ENCODE measurements around the gene NR2E3.
"Not testable (repeated sequence)": the region's sequence is repeated elsewhere in the genome, so short reads cannot be mapped to it uniquely, and the experiment has no call there.

NR2E3 gene

GRCh38 chr15:71812966-71813722 is 2.8 kb downstream of the NR2E3 start:
- no peak for DNase-seq (ENCODE audit: insufficient read length, low spot score)
- FAIRE-seq = no peak

GRCh38 chr15:71813723-71814470 is 3.5 kb downstream of the NR2E3 start:
- DNase-seq (ENCODE audit: insufficient read length, low spot score) (no peak), FAIRE-seq (peak; percentile 40)

- no peak for DNase-seq (ENCODE audit: insufficient read length, low spot score)
Measured at GRCh38 chr15:71815301-71815700, 4.9 kb downstream of the NR2E3 start.

DNA sequence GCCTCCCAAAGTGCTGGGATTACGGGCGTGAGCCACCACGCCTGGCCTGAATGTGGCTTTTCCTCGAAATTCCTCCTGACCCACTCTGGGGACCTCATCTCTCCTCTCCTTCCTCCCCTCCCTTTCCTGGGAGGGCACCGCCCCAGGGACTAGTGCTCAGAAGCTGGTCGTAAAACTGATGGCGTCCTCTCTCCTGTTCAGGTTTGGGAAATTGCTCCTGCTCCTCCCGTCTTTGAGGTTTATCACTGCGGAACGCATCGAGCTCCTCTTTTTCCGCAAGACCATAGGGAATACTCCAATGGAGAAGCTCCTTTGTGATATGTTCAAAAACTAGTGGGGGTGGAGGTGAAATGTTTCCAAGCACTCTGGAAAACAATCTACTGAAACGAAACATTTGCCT is 7.0 kb downstream of the NR2E3 start:
- FAIRE-seq = no peak
- no peak for DNase-seq (ENCODE audit: insufficient read length, low spot score)

More at GRCh38 chr15:71815301-71815700, 4.9 kb downstream of the NR2E3 start:
- FAIRE-seq = no peak

DNA sequence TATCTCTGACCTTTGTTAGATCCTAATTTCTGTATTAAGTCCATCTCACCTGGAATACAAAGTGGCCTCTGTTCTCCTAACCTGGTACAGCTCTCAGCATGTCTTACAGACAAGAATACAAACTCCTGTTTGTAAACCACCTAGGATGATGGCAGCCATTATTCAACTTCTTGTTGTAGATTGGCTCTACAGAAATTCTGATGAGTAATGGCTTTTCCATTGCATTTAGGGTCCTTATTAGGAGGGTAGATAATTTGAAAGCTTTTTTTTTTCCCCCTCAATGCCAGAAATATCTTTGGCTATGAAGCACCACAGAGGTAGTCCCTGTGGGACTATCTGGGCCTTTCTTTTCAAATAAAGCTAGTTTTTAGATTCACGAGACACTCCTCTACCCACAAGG is 9.8 kb downstream of the NR2E3 start:
- no peak for FAIRE-seq
- no peak for DNase-seq (ENCODE audit: insufficient read length, low spot score)

GRCh38 chr15:71821547-71822129 is 11.3 kb downstream of the NR2E3 start:
- FAIRE-seq = no peak
- DNase-seq (ENCODE audit: insufficient read length, low spot score) = no peak

GRCh38 chr15:71822890-71823630 is 12.7 kb downstream of the NR2E3 start:
- DNase-seq (ENCODE audit: insufficient read length, low spot score) = no peak
- FAIRE-seq = no peak

DNA sequence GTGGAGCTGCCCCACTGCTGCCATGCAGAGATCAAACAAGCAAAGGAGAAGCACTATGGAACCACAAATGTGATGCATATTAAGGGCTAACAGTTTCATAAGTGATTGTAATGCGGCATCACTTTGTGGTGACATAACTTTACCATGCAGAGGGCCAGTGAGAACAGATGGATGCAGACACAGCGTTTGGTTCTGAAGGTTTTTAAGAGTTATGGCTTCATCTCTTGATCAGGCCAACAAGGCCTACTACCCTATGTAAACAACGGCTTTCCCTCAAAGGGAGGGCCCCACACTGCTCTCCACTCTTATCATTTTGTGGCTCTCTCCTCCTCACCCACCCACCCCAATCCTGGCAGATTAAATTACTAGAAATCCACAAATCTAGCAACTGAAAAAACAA is 13.4 kb downstream of the NR2E3 start:
- FAIRE-seq (no peak), DNase-seq (ENCODE audit: insufficient read length, low spot score) (no peak)

- no peak for FAIRE-seq
- DNase-seq (ENCODE audit: insufficient read length, low spot score) = no peak
Measured at GRCh38 chr15:71825021-71825730, 14.8 kb downstream of the NR2E3 start.

DNA sequence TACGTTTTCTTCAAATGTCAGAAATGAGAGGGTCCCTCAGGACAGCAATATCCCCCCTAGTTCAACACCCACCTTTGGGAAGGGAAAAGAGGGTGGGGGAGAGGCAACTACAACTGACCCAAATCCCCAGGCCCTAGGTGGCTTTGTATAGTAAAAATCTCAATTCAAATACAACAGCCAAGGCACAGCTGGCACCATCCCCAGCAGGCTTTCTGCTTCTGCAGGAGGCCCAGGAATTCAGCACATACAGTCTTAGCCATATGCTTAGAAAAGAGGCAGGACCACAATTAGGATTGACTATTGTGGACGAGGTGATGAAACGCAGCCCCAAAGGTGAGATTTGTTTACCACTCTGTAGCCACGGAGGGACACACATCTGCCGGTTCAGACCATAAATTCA is 15.8 kb downstream of the NR2E3 start:
- DNase-seq (ENCODE audit: insufficient read length, low spot score) = no peak
- no peak for FAIRE-seq

DNA sequence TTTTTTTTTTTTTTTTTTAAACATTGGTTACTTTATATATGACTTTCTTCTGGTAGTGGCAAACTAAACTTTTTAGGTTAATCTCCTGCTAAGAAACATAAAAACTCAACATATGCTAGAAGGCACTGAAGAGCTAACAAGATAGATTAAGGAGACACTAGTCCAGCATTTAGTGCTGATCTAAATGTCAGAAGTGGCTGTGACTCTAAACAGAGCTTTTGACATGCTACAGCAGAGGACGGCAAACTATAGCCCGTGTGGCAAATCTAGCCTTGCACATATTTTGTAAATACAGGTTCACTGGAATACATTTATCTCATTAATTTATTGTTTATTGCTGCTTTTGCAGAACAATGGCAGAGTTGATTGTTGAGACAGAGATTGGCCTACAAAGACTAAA is 20.6 kb downstream of the NR2E3 start:
- no peak for DNase-seq (ENCODE audit: insufficient read length, low spot score)
- no peak for FAIRE-seq

- FAIRE-seq (no peak), DNase-seq (ENCODE audit: insufficient read length, low spot score) (no peak)
Measured at GRCh38 chr15:71841563-71841962, 31.2 kb downstream of the NR2E3 start.

GRCh38 chr15:71844916-71845315 is 34.6 kb downstream of the NR2E3 start:
- DNase-seq (ENCODE audit: insufficient read length, low spot score) (no peak), FAIRE-seq (no peak)

DNA sequence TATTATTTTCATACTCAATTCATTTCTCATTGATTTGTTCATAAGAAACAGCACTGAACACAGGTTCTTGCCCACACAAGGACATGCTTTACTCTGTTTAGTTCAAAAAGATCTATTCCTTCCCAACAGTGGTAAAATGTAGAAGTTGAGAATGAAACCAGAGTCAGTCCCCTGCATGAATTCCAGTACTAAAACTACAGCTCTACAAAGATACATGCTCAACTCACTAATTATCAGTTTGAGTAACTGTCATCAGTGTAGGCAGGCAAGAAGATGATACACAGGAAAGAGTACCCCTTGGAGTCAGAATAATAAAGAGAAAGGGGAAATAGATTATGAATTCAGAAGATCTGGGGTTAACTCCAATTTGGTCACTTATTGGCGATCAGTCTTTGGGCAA is 43.2 kb downstream of the NR2E3 start:
- DNase-seq (ENCODE audit: insufficient read length, low spot score) (no peak), FAIRE-seq (no peak)

GRCh38 chr15:71858232-71858631 is 47.9 kb downstream of the NR2E3 start:
- DNase-seq (ENCODE audit: insufficient read length, low spot score); FAIRE-seq: not testable (repeated sequence)
